SH-SY5Y (cell line): ENCODE results near the gene CXCL5.

Experiments used
- GATA2 ChIP-seq: IDR thresholded peaks from 2 replicates; pipeline ENCODE4 v1.6.1; 2011; ENCODE audit warnings: mild to moderate bottlenecking, low read depth, low read length
- GATA3 ChIP-seq: IDR thresholded peaks from 2 replicates; pipeline ENCODE4 v1.6.1; 2011; ENCODE audit warnings: low read depth, mild to moderate bottlenecking, low read length, moderate library complexity

GRCh38 chr4:74044677-74045076 lies 46.2 kb upstream of the CXCL5 start:
- TF ChIP-seq GATA2, result no peak
- no peak for TF ChIP-seq GATA3
